Hepatic stellate cell (primary cell): ENCODE measurements around the gene FOXL2.
A peak's percentile ranks its signal among the peaks of the same experiment; 100 is the strongest.

Source experiments
- DNase-seq: peaks from one replicate; pipeline ENCODE4 v3.0.0; 2011; ENCODE audit warnings: low spot score

FOXL2 gene

GRCh38 chr3:138945709-138946662, 951 bp downstream of the FOXL2 start:
- DNase-seq: no peak

GRCh38 chr3:138944929-138945708, 1.8 kb downstream of the FOXL2 start:
- no peak for DNase-seq

- DNase-seq: no peak
Measured at GRCh38 chr3:138944654-138944928, 2.3 kb downstream of the FOXL2 start.

DNA sequence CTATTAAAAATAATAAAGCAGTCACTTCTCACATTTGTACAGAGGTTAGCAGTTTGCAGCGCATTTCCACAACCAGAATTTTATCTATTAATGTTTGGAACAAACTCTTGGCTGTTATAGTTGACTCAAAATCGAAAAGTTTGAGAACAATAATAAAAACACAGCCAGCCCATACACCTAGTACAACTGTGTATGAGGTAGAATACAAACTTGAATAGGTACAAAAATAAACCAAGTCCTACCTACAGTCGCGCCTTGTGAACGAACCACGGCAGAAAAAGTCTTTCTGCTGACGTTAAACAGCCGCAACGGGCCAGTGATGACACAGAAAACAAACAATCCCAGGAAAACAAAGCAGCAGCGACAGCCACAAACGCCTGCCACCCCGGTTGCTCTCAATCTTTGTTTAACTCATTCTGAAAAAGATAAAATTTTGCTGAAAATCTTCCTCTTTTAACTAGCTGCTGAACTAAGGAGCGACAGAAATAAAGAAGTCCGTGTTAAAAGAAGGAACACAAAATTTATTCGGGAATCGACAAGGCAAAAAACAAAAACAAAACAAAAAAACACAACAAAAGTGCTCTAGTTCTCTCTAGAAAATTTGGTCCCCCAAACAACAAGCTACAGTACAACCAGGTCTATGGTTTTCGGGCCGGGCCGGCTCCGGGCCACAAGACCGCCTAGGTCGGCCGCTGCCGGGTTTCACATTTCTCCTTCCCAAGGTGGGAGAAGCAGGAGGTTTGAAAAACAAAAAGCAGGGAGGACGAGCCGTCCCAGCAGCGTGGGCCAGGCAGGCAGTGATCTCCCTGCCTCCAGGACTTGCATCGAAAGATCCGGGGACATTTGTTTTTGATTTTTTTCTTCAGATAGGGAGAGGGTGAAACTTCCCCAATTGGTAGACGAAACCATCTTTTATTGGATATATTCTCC, 2.9 kb downstream of the FOXL2 start:
- DNase-seq: no peak

- no peak for DNase-seq
Measured at GRCh38 chr3:138942861-138943623, 3.9 kb downstream of the FOXL2 start.

DNA sequence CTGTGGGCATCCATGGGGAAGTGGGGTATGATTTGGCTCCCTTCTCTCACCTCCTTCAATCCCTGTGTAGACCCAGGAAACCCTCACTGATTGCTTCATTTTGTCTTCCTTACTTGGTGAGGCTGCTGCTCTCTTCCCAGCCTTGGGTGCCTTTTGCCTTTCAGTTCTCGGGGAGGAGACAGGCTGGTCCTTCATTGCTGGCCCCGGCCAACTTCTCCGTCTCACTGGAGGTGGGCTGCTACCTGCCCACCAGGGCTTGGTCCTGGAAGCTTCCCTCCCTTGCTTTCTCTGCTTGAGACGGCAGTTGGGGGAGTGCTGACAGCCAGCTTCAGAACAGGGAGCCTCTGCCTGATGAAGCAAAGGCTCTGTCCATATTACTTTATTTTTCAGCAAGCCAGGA, 4.7 kb downstream of the FOXL2 start:
- DNase-seq: no peak

- peak; percentile 65 for DNase-seq
Measured at GRCh38 chr3:138941259-138941885, 5.6 kb downstream of the FOXL2 start.

DNA sequence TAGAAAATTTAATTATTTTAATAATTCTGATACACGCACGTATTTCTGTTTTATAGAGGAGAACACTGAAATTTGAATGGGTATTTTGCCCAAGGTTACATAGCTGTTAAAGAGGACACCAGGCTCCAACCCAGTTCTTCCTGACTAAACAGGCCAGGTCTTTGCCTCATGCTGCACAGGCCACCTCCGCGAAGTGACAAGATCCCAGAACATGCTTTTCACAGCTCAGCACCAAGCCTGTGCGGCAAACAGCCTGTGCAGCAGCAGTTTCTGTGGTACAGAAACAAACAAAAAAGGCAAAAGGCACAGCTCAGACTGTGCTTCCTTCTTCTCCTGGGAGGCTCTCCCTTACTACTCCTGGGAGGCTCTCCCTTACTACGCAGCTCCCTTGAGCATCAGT, 6.5 kb downstream of the FOXL2 start:
- no peak for DNase-seq

DNA sequence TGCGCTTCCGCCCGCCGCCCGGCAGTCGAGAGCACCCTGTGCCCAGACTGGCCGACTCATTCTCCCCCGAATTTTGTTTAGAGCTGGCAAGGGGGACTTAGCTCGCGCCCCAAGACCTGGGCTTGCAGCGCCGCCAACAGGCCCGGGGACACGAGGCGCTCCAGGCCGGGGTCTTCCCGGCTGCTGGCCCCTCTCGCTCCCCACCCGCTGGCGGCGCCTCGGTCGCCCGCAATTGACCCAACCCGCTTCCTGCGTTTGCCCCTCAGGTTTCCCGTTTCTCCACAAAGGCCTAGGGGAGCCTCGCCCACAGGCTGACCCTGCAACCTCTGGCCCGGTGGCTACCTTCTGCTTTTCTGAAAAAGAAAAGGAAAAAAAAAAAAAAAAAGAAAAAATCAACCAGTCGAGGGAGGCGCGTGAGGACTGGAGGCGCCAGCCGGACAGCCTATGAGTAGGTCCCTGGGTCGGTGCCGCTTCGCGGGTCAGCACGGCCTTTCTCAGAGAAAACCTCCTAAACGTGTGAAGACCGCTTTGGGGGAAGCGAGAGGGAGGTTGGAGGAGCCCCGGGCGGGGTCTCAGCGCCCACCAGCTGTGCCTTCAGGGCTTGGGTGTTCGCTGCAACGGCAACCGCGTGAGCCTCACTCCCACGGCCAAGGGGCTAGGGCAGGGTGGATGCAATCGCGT, 7.2 kb downstream of the FOXL2 start:
- DNase-seq: no peak

GRCh38 chr3:138938877-138939560, 7.9 kb downstream of the FOXL2 start:
- no peak for DNase-seq

- no peak for DNase-seq
Measured at GRCh38 chr3:138938056-138938876, 8.7 kb downstream of the FOXL2 start.

- no peak for DNase-seq
Measured at GRCh38 chr3:138937690-138938055, 9.3 kb downstream of the FOXL2 start.

DNA sequence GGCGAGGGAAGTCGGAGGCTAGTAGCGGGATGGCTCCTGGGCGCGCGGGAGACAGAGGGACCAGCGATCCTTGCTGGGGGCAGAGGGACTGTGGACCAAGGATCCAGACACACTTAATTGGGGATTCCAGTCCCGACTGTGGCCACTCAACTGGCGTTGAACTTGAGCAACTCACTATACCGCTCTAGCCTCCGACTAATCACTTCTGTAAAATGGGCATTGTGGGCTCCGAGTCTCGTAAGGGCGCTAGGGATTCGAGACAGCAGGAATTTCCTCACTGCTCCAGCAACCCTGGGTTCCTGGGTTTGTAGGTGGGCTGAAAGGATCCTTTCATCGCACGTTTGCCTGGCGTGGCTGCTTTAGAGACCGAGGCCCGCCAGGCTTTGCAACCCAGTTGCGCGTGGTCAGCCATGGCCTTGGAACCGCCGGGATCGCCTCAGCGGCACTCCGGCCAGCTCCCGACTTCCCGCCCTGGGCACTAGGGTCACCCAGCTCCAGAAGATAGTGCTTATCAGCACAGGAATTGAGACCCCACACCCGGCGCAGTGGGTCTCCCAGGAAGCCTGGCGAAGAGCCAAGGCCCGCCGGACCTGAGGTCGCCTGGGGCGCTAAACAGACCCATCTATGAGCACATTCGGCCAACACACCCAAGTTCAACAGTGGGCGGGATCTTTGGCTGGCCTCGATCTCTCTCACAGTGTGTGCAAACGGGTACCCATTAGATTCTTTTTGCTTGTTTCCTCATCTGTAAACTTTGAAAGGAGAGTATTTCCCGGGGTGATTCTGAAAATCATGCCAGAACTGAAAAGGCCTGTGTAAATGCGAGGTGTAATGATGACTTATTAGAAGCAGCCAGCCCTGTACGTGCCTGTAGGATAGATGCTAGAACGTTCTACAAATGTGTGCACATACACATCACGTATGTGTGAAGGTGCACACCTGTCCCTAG, 9.9 kb downstream of the FOXL2 start:
- DNase-seq: no peak

DNA sequence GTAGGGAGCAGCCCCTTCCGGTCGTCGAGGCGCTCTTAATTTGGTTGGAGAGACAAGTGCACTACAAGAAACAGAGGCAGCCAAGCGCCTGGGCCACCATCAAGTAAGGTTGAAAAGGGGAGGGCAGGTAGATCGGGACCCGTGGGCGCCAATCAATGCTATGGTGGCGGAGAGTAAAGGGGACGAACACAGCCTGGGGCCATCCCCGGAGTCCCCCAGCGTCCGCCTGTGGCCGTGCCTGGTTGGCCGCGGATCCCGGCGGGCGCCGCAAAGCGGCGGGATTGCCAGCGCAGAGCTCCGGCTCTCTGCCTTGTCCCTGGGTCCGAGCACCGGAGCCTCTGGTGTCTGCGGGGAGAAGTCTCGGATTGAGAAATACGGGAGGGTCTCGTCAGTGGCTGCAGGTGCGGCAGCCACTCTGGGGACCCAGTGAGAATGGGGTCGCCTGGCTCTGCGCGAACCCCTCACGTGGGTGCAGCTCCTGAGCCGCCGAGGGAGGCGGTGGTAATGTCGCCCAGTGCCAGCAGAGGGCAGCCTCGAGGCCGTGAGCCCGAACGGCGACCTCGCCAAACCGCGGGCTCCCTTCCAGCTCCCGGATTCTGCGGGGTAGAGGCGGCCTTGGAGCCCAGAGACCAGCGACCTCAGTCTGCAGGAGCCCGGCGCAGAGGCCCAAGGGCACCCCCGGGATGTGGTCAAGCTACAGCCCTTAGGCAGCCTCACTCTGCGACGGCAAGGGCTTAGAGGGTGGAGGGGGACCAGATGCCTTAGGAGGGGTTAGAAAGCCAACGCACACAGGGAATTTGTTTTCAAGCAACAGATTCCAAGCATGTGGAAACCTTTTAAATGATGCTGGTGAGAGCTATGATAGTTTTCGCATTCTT, 10.8 kb downstream of the FOXL2 start:
- peak; percentile 91 for DNase-seq

- DNase-seq: no peak
Measured at GRCh38 chr3:138935505-138935862, 11.5 kb downstream of the FOXL2 start.

GRCh38 chr3:138933981-138934691, 12.8 kb downstream of the FOXL2 start:
- no peak for DNase-seq
